Keratinocyte (primary cell): ENCODE measurements around the gene MNAT1. TPM values are rescaled to one million over a fixed set of nuclear protein-coding genes. Genes with fewer than 3 reads are reported as not detected.

Source experiments
- DNase-seq: peaks from one replicate; pipeline ENCODE4 v3.0.0-alpha.2; 2011; ENCODE audit warnings: low read depth, missing footprints, low spot score
- FAIRE-seq: peaks from 2 replicates; lab custom pipeline; 2011; peaks lifted over from hg19 to GRCh38; lab: Jason Lieb, UNC
- H2AFZ ChIP-seq: 2 replicates; pipeline ENCODE4 v1.6.0; 2012; ENCODE audit warnings: low read length, control low read depth, inconsistent platforms; ENCODE audit not compliant: control insufficient read depth
- H3K27ac ChIP-seq: 2 replicates; pipeline ENCODE4 v1.5.1; 2011; ENCODE audit warnings: low read length; ENCODE audit not compliant: control insufficient read depth, insufficient read depth
- H3K27me3 ChIP-seq: 3 replicates; pipeline ENCODE4 v1.6.0; 2011; ENCODE audit warnings: low read length; ENCODE audit not compliant: control insufficient read depth, insufficient read depth; ENCODE audit errors: extremely low read depth
- H3K36me3 ChIP-seq, 2 experiments: 2 replicates in 1 of 2; 3 replicates in 1 of 2; pipeline ENCODE4 v1.5.1; 2011; ENCODE audit warnings: low read length in 2 of 2, mild to moderate bottlenecking in 1 of 2; ENCODE audit not compliant: control insufficient read depth in 2 of 2, insufficient read depth in 2 of 2; ENCODE audit errors: extremely low read depth in 1 of 2
- H3K4me1 ChIP-seq: 3 replicates; pipeline ENCODE4 v1.5.1; 2011; ENCODE audit warnings: low read length; ENCODE audit not compliant: control insufficient read depth, insufficient read depth; ENCODE audit errors: extremely low read depth
- H3K4me2 ChIP-seq: 3 replicates; pipeline ENCODE4 v1.6.0; 2011; ENCODE audit warnings: low read depth, low read length; ENCODE audit not compliant: control insufficient read depth, insufficient read depth; ENCODE audit errors: extremely low read depth
- H3K4me3 ChIP-seq, 3 experiments: fragments of 200-600 bp in 1 of 3; sonication (generic) in 1 of 3; 2 replicates in 2 of 3; 3 replicates in 1 of 3; pipeline ENCODE4 v1.5.1; 2011 to 2016; ENCODE audit warnings: low read length in 3 of 3, mild to moderate bottlenecking in 3 of 3, control low read depth in 2 of 3, inconsistent platforms in 1 of 3, low read depth in 1 of 3, mixed read lengths in 1 of 3, mixed run types in 1 of 3, moderate library complexity in 1 of 3; ENCODE audit not compliant: control insufficient read depth in 2 of 3, insufficient read depth in 2 of 3; ENCODE audit errors: extremely low read depth in 1 of 3
- H3K79me2 ChIP-seq: 2 replicates; pipeline ENCODE4 v1.6.0; 2012; ENCODE audit warnings: low read length; ENCODE audit not compliant: control insufficient read depth, insufficient read depth
- H3K9ac ChIP-seq: 3 replicates; pipeline ENCODE4 v1.6.0; 2011; ENCODE audit warnings: low read length; ENCODE audit not compliant: control insufficient read depth, insufficient read depth; ENCODE audit errors: extremely low read depth
- H3K9me1 ChIP-seq: 3 replicates; pipeline ENCODE4 v1.6.0; 2011; ENCODE audit warnings: low read length; ENCODE audit not compliant: control insufficient read depth, insufficient read depth; ENCODE audit errors: extremely low read depth
- H3K9me3 ChIP-seq: 2 replicates; pipeline ENCODE4 v1.5.1; 2012; ENCODE audit warnings: low read depth, low read length; ENCODE audit not compliant: control insufficient read depth
- H4K20me1 ChIP-seq: 3 replicates; pipeline ENCODE4 v1.6.0; 2011; ENCODE audit warnings: low read length; ENCODE audit not compliant: control insufficient read depth, insufficient read depth; ENCODE audit errors: extremely low read depth
- EZH2 ChIP-seq: IDR thresholded peaks from one replicate; pipeline ENCODE4 v1.6.1; 2012; ENCODE audit warnings: inconsistent platforms, mild to moderate bottlenecking, low read length, moderate library complexity
- dilution Hi-C: fragments of 300-500 bp; cut with MboI; formaldehyde crosslinking; loops from one replicate; pipeline ENCODE4 v1.7.0; 2020; ENCODE audit warnings: low sequenced_read_pairs; ENCODE audit not compliant: extremely low pct_ligation_motif_present
- polyA plus RNA-seq, 5 experiments: library from polyadenylated mRNA; depleted of rRNA in 3 of 5; stranded (reverse) in 3 of 5; stranded (forward) in 1 of 5; unstranded in 1 of 5; fragments of >200 nt; gene quantifications; 1 replicate in 1 of 5; 2 replicates in 3 of 5; 3 replicates in 1 of 5; pipeline versions ENCODE4 v1.2.1 to v1.2.3, GENCODE V29; 2011 to 2012; ENCODE audit warnings: missing spikeins in 2 of 5, low read depth in 1 of 5, low replicate concordance in 1 of 5
- TF ChIP-seq, protein P1 (sequence below), 3 experiments: IDR thresholded peaks in 1 of 3; conservative IDR thresholded peaks in 1 of 3; optimal IDR thresholded peaks in 1 of 3; 2 replicates in 2 of 3; 3 replicates in 1 of 3; pipeline versions ENCODE3 to v1.5.1; 2011; ENCODE audit warnings: low read length in 3 of 3, mild to moderate bottlenecking in 3 of 3, moderate library complexity in 2 of 3, control low read depth in 1 of 3, inconsistent platforms in 1 of 3; ENCODE audit not compliant: insufficient read depth in 2 of 3; ENCODE audit errors: extremely low read depth in 1 of 3

The MNAT1 gene
- polyA plus RNA-seq, 1 donor (not counting 4 experiments of a cell fraction or from before 2014, with no cell fraction given), result 79.5 TPM

DNA sequence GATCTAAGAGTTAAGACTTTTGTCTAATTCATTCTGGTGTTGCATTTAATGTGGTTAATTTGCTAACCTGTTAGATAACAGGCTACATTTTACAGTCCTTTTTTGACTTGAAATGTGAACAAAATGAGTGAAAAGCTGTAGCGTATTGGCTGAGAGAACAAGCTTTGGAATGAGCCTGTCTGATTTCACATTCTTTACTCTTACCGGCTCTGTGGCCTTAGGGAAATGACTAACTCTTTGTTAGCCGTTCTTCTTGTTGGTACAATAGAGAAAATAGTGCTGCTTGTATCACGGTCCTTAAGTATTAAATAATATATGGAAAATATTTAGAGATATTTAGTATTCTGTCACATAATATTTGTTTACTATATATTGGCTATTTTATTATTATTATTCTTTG lies 1.9 kb downstream of the MNAT1 start:
- Histone ChIP-seq H3K9me3 (no peaks in the 10 kb centered on the region), H3K36me3 (no peaks in the 10 kb centered on the region), H3K4me2 (peak overlapping the region; percentile 89), H4K20me1 (no peaks in the 10 kb centered on the region), H3K4me3 (peak overlapping the region; percentile 73 to 83 (median 77)), H3K4me1 (no peaks in the 10 kb centered on the region), H3K9me1 (no peaks in the 10 kb centered on the region), H3K9ac (peak overlapping the region; percentile 83), H3K27me3 (peaks cover 3% of the 10 kb centered on the region), H2AFZ (no peak overlapping the region), H3K79me2 (peaks cover 67% of the 10 kb centered on the region), H3K27ac (peak overlapping the region; percentile 69)
- TF ChIP-seq EZH2, result no peak
- TF ChIP-seq, protein P1, sequence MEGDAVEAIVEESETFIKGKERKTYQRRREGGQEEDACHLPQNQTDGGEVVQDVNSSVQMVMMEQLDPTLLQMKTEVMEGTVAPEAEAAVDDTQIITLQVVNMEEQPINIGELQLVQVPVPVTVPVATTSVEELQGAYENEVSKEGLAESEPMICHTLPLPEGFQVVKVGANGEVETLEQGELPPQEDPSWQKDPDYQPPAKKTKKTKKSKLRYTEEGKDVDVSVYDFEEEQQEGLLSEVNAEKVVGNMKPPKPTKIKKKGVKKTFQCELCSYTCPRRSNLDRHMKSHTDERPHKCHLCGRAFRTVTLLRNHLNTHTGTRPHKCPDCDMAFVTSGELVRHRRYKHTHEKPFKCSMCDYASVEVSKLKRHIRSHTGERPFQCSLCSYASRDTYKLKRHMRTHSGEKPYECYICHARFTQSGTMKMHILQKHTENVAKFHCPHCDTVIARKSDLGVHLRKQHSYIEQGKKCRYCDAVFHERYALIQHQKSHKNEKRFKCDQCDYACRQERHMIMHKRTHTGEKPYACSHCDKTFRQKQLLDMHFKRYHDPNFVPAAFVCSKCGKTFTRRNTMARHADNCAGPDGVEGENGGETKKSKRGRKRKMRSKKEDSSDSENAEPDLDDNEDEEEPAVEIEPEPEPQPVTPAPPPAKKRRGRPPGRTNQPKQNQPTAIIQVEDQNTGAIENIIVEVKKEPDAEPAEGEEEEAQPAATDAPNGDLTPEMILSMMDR (optimal IDR thresholded peaks at IDR 0.05 in 1 of 3, IDR thresholded peaks at IDR 0.05 in 1 of 3, conservative IDR thresholded peaks at IDR 0.05 in 1 of 3; ENCODE audit: extremely low read depth in 1 of 3, insufficient read depth in 2 of 3, low read length in 3 of 3), result no peak
- FAIRE-seq, result peak; percentile 92
- no peak for DNase-seq
- dilution Hi-C loops, result no loop called here

DNA sequence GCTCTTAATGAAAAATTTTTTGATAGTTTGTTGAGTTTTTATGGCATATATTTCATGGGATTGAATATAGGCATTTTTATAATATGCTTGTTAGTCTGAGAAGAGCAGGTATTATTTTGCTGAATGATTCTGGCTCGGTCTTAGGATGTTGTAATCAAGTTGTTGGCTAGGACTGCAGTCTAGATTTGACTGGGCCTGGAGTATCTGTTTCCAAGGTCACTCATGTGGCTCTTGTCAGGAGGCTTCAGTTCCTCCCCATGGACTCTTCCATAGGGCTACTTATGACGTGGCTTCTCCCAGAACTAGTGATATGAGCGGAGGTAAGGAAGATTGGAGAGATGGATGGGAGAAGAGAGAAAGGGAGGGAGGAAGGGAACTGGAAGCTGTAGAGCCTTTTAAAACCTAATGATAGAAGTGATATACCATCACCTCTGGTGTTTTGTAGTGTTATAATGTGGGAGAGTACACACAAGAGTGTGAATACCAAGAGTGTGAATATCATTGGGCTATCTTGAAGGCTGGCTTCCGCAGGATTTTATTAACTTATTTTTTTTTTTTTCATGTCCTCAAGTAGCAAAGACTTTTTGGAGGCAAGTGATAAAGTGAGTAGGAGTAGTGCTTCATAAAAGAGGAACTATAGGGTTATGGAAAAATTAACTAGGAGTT lies 4.4 kb downstream of the MNAT1 start:
- Histone ChIP-seq H3K27ac (no peak overlapping the region), H3K4me1 (peaks cover 5% of the 10 kb centered on the region), H3K9me3 (no peaks in the 10 kb centered on the region), H3K9me1 (no peaks in the 10 kb centered on the region), H3K4me3 (no peak overlapping the region), H4K20me1 (no peaks in the 10 kb centered on the region), H3K9ac (no peak overlapping the region), H3K4me2 (no peak overlapping the region), H3K36me3 (no peaks in the 10 kb centered on the region), H3K27me3 (no peaks in the 10 kb centered on the region), H3K79me2 (peaks cover 90% of the 10 kb centered on the region), H2AFZ (no peak overlapping the region)
- DNase-seq (no peak), FAIRE-seq (no peak)
- dilution Hi-C loops, result no loop called here
- TF ChIP-seq, protein P1 (optimal IDR thresholded peaks at IDR 0.05 in 1 of 3, IDR thresholded peaks at IDR 0.05 in 1 of 3, conservative IDR thresholded peaks at IDR 0.05 in 1 of 3; ENCODE audit: extremely low read depth in 1 of 3, insufficient read depth in 2 of 3, low read length in 3 of 3), result no peak
- TF ChIP-seq EZH2, result no peak
